ENCODE data around the gene TMC2.

TMC2 gene

DNA sequence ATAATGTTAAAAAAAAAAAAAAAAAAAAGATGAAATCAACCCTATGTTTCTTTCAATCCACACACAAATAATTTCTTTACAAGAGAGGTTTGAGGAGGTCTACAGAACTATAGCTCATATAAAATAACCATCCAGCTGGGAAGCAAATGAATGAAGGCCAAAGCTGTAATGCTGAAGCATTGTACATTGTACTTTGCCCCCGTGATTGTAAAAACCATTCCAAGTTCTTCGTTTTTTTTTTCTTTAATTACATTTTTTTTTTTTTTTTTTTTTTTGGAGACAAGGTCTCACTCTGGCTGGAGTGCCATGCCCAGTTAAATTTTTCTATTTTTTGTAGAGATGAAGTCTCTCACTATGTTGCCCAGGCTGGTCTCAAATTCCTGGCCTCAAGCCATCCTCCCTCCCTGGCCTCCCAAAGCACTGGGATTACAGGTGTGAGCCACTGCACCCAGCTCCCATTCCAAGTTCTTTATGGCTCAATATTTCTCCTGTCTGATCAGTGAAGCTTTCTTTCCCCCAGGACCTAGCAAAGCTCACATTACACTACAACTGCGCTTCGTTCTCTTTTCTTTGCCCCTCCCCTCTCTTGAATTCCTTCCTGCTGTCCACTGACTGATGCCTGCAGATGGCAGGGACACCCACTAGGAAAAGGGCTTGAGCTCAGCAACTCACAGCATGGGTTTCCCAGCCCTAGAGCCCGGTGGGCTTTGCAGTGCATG, 63.1 kb downstream of the TMC2 start:
- Histone ChIP-seq H3K4me2 (ENCODE audit: low read length) (no peak overlapping the region), H3K79me2 (ENCODE audit: control insufficient read depth, low read length) (no peaks in the 10 kb centered on the region), H3F3A (ENCODE audit: control insufficient read depth, insufficient read depth) (no peaks in the 10 kb centered on the region)

DNA sequence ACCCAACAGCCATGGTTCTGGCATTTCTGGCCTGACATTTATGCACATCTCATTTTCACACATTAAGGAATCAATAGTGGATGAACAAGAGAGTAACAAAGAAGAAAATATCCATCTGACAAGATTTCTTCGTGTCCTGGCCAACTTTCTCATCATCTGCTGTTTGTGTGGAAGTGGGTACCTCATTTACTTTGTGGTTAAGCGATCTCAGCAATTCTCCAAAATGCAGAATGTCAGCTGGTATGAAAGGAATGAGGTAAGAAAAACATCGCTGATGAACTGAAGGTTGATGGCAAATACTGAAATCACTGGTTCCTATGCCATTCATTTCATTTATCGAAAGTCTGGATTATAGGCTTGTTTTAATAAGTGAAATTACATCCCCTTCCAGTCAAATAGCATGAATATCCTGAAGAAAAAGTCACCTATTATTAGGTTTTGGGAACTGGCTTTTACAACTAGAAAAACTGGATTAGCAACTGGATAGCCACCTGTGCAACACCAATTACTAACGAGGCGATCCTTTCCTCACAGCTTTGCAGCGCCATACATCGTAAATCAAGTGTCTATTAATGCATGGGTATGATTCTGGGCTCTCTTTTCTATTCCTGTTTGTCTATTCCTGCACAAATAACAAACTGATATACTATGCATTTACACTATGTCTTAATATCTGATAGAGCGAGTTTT, 65.8 kb downstream of the TMC2 start:
- H3K36me3 ChIP-seq (ENCODE audit: control insufficient read depth, low read length): no peaks in the 10 kb centered on the region
- H3K4me1 ChIP-seq (ENCODE audit: control insufficient read depth, low read length): no peaks in the 10 kb centered on the region
- H3K27me3 ChIP-seq (ENCODE audit: control insufficient read depth, low read length): peaks cover 2% of the 10 kb centered on the region; the same call in 1 of the 2 replicates
- no peaks in the 10 kb centered on the region for H3K9me2 ChIP-seq (replicated peaks; ENCODE audit: control insufficient read depth, low read length)
- H3K79me2 ChIP-seq (ENCODE audit: control insufficient read depth, low read length): no peaks in the 10 kb centered on the region
- H4K20me1 ChIP-seq (ENCODE audit: control insufficient read depth, insufficient read depth, low read depth, low read length): no peaks in the 10 kb centered on the region
- H3K4me3 ChIP-seq (ENCODE audit: low read length): no peak overlapping the region
- H3K4me2 ChIP-seq (ENCODE audit: low read length): no peak overlapping the region
- TF ChIP-seq EZH2phosphoT487 (IDR thresholded peaks at IDR 0.05; ENCODE audit: borderline replicate concordance, low read length): no peak
- TF ChIP-seq, protein P1, sequence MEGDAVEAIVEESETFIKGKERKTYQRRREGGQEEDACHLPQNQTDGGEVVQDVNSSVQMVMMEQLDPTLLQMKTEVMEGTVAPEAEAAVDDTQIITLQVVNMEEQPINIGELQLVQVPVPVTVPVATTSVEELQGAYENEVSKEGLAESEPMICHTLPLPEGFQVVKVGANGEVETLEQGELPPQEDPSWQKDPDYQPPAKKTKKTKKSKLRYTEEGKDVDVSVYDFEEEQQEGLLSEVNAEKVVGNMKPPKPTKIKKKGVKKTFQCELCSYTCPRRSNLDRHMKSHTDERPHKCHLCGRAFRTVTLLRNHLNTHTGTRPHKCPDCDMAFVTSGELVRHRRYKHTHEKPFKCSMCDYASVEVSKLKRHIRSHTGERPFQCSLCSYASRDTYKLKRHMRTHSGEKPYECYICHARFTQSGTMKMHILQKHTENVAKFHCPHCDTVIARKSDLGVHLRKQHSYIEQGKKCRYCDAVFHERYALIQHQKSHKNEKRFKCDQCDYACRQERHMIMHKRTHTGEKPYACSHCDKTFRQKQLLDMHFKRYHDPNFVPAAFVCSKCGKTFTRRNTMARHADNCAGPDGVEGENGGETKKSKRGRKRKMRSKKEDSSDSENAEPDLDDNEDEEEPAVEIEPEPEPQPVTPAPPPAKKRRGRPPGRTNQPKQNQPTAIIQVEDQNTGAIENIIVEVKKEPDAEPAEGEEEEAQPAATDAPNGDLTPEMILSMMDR (IDR thresholded peaks at IDR 0.05; ENCODE audit: low read depth, low read length, poor library complexity, severe bottlenecking): no peak
- H3F3A ChIP-seq (ENCODE audit: control insufficient read depth, insufficient read depth): no peaks in the 10 kb centered on the region
- H3K9me3 ChIP-seq (ENCODE audit: control insufficient read depth, insufficient read depth, low read length): no peaks in the 10 kb centered on the region
- no peak overlapping the region for H3K27ac ChIP-seq (ENCODE audit: low read depth, low read length)

More for the DNA sequence above, 63.1 kb downstream of the TMC2 start:
- no peaks in the 10 kb centered on the region for H3K4me1 ChIP-seq (ENCODE audit: control insufficient read depth, low read length)
- H4K20me1 ChIP-seq (ENCODE audit: control insufficient read depth, insufficient read depth, low read depth, low read length): no peaks in the 10 kb centered on the region
- H3K4me3 ChIP-seq (ENCODE audit: low read length): no peak overlapping the region
- H3K27ac ChIP-seq (ENCODE audit: low read depth, low read length): no peak overlapping the region
- H3K9me3 ChIP-seq (ENCODE audit: control insufficient read depth, insufficient read depth, low read length): no peaks in the 10 kb centered on the region
- TF ChIP-seq, protein P1 (IDR thresholded peaks at IDR 0.05; ENCODE audit: low read depth, low read length, poor library complexity, severe bottlenecking): no peak
- no peak for TF ChIP-seq EZH2phosphoT487 (IDR thresholded peaks at IDR 0.05; ENCODE audit: borderline replicate concordance, low read length)
- H3K27me3 ChIP-seq (ENCODE audit: control insufficient read depth, low read length): peaks cover 2% of the 10 kb centered on the region; the same call in 1 of the 2 replicates
- H3K9me2 ChIP-seq (replicated peaks; ENCODE audit: control insufficient read depth, low read length): no peaks in the 10 kb centered on the region
- no peaks in the 10 kb centered on the region for H3K36me3 ChIP-seq (ENCODE audit: control insufficient read depth, low read length)

DNA sequence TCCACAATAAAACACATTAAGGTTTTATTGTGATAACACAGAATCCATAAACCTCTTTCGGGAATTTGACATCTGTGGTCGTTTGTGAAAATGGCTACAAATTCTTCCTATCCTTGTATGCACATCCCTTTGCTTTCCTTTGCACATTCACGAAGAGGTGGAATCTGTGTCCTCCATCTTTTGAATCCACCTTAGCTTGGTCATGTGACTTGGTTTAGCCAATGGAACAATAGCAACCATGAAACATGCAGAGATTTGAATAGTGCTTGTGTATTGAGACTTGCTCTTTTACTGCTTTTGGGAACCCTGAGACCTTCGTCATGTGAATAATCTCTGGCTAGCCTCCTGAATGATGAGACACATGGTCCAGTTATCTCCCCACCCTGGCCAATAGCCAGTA, 66.4 kb downstream of the TMC2 start:
- Histone ChIP-seq H3K9me3 (ENCODE audit: control insufficient read depth, insufficient read depth, low read length) (no peaks in the 10 kb centered on the region), H3F3A (ENCODE audit: control insufficient read depth, insufficient read depth) (no peaks in the 10 kb centered on the region), H3K36me3 (ENCODE audit: control insufficient read depth, low read length) (no peaks in the 10 kb centered on the region), H4K20me1 (ENCODE audit: control insufficient read depth, insufficient read depth, low read depth, low read length) (no peaks in the 10 kb centered on the region), H3K4me3 (ENCODE audit: low read length) (no peak overlapping the region), H3K4me2 (ENCODE audit: low read length) (no peak overlapping the region), H3K79me2 (ENCODE audit: control insufficient read depth, low read length) (no peaks in the 10 kb centered on the region), H3K4me1 (ENCODE audit: control insufficient read depth, low read length) (no peaks in the 10 kb centered on the region), H3K27ac (ENCODE audit: low read depth, low read length) (no peak overlapping the region), H3K9me2 (replicated peaks; ENCODE audit: control insufficient read depth, low read length) (no peaks in the 10 kb centered on the region), H3K27me3 (ENCODE audit: control insufficient read depth, low read length) (peaks cover 2% of the 10 kb centered on the region; the same call in 1 of the 2 replicates)
- TF ChIP-seq, protein P1 (IDR thresholded peaks at IDR 0.05; ENCODE audit: low read depth, low read length, poor library complexity, severe bottlenecking): no peak
- no peak for TF ChIP-seq EZH2phosphoT487 (IDR thresholded peaks at IDR 0.05; ENCODE audit: borderline replicate concordance, low read length)
